Measurements from ENCODE around the gene MBD4.

The MBD4 gene

GRCh38 chr3:129463716-129464115 lies 24.0 kb upstream of the MBD4 start:
- no peak for DNase-seq (ENCODE audit: insufficient read length, low spot score)
- FAIRE-seq: no peak

DNA sequence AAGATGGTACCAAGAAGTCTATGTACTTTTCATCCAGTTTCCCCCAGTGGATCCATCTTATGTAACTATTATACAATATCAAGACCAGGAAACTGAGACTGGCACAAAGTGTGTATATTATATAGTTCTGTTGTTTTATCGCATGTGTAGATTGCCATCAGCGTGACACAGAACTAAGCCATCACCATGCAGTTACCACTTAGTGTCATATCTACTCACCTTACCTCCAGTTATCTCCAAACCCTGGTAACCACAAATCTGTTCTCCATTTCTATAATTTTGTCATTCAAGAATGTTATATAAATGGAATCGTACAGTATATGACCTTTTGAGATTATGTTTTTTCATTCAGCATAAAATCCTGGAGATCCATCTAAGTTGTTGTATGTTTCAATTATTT lies 23.3 kb upstream of the MBD4 start:
- FAIRE-seq: no peak
- DNase-seq (ENCODE audit: insufficient read length, low spot score): no peak

DNA sequence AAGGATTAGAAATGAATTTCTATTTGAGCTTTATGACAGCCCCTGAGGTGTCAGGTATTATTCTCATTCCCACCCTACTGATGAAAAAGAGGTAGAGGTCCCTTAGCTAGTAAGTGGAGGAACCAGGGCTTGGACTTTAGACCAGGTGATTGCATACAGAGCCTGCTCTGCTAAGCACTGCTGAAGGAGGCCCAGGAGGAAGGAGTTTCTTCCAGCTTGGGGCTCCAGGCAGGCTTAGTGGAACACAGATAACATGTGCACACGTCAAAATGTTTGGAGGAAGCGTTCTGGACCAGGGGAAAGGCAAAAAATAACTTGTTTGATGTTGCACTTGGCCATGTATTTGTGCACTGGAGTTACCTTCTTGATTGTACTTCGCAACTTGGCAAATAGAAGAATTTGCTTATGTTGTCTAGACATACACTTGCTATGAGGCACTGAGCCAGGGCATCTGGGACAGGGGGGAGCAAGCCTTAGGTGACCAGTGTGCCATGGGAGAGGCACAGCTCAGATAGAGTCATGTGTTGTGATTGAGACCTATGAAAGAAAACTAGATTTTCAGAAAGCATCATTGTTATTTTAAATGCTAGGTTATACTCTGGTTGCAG lies 22.7 kb upstream of the MBD4 start:
- DNase-seq (ENCODE audit: insufficient read length, low spot score) (no peak), FAIRE-seq (peak; percentile 28)

DNA sequence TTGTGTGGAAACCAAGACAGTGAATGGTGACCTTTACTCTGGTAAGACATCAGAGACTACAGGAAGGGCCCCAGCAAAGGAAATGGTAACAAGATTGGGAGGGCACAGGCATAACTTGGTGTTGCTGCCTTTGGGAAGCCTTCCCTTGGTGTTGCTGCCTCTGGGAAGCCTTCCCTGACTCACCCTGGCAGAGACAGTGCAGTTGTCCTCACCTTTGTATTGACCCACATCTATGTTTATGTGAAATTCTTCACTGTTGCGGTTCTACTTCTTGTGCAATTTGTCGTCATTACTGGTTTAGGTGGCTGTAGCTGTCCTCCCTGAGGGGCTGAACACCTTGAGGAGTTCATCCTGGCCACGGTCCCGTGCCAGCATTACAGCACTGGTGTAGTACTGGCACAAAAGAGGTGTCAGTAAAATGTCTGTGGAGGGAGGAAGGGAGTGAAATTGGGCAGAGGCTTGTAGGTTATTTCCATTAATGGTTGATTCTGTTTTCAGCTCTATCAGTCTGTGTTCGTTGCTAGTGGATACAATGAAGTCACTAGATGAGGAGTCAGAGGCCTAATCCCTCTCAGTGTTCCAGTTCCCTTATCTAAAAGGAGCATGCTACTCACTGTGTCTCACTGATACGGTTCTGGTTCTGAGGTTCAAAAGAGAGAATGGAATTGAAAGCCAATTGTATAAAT lies 21.9 kb upstream of the MBD4 start:
- FAIRE-seq (no peak), DNase-seq (ENCODE audit: insufficient read length, low spot score) (no peak)

GRCh38 chr3:129461022-129461421 lies 21.3 kb upstream of the MBD4 start:
- no peak for DNase-seq (ENCODE audit: insufficient read length, low spot score)
- FAIRE-seq: no peak

DNA sequence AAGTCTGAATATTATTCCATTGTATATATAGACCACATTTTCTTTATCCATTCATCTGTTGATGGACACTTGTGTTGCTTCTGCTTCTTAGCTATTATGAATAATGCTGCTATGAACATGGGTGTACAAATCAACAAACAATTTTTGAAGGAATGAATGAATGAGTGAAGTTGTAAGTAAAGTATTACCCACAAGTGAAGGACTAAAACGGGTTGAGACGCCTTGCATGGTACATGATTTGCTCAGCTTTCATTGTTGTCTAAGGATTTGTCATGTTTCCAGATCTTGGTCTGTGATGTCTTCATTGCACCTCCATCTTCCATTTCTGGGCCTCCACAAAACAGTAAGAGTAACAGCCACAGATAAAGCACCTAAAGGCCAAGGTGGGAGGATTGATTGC lies 20.8 kb upstream of the MBD4 start:
- no peak for FAIRE-seq

GRCh38 chr3:129460155-129460554 lies 20.4 kb upstream of the MBD4 start:
- no peak for DNase-seq (ENCODE audit: insufficient read length, low spot score)
- FAIRE-seq: no peak

More for the DNA sequence above, 20.8 kb upstream of the MBD4 start:
- no peak for DNase-seq (ENCODE audit: insufficient read length, low spot score)

GRCh38 chr3:129453732-129454131 lies 14.0 kb upstream of the MBD4 start:
- no peak for FAIRE-seq
- no peak for DNase-seq (ENCODE audit: insufficient read length, low spot score)

DNA sequence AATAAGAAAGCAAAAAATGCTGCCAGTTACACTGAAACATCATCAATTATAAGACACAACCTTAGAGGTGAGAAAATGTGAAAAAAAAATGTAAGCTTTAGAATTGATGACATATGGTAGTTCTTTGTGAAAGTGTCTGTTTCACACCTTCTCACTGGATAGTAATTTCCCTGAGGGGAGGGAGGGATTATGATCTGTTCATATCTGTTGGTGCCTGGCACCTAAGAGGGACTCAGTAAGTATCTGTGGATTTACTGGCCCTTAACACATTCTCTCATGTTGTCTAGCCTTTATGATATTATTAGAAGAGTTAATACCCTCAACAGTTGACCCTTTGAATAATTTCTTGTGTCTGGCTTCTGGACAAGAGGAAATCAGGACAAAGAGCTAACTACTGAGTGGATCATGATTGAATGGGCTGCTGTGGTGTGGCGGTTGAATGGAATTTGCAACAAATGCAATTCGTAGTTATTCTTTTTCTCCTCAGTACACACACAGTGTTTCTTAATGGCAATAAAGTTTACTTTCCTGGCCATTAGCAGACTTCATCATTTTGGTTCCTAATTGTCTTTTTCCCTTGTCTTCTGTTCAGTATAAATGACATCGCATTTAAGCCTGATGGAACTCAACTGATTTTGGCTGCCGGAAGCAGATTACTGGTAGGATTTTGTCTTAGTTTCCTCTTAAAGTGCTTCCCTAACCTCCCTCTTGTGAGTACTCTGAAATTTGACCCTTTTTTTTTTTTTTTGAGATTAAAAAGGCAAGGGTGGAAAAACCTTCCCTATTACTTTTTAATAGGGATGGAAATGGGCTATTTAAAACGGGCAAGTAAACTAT lies 9.7 kb upstream of the MBD4 start:
- FAIRE-seq: no peak
- DNase-seq (ENCODE audit: insufficient read length, low spot score): no peak

DNA sequence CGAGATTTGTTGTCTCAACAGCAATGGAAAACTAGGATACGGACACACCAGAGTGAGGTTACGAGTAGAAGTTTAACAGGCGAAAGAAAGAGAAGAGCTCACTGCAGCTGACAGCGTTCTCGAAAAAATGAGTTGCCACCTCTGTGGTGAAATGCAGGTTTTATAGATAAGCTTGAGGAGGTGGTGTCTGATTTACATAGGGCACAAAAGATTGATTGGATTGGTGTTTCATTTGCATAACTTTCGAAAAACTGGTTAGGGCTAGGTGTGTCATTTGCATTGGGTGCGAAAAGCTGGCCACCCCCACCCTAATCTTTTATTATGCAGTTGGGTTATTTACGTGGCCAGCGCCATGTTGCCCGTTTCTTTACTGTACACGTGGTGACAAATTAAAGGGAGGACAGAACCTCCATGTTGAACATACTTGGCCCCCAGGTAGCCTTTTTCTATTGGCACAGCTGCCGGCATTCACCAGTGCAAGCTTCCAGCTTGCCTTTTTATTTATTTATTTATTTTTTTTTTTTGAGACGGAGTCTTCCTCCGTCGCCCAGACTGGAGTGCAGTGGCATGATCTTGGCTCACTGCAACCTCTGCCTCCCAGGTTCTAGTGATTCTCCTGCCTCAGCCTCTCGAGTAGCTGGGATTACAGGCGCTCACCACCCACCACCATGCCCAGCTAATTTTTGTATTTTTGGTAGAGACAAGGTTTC lies 8.6 kb upstream of the MBD4 start:
- DNase-seq (ENCODE audit: insufficient read length, low spot score) (no peak), FAIRE-seq (no peak)

DNA sequence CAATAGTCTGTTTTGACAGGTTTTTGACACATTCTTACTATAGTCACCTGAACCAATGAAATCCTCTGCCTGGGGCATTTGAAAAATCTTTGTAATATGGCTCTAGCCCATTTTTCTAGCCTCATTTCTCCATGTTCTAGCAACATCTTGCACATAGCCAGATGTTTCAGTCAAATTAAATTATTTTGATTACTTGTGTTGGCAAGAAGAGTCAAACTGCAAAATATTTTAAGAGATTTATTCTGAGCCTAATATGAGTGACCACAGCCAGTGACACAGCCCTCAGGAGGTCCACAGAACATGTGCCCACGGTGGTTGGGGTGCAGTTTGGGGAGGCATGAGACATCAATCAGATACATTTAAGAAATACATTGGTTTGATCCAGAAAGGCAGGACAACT lies 7.2 kb upstream of the MBD4 start:
- DNase-seq (ENCODE audit: insufficient read length, low spot score) (no peak), FAIRE-seq (no peak)

DNA sequence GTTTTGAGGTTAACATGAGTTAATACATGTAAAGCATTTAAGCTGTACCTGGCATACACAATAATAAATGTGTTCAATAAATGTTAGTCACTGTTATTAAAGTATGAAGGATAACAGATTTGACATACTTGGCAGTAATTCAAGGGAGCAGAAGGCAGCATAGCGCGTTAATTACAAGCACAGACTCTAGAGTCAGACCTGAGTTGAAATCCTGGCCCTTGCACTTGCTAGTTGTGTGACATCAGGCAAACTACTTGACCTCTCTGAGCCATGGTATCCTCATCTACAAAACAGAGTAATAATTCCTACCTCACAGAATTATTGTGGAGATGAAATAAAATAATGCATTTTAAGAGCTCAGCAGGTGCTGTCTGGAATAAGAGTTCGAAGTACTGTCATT lies 5.7 kb upstream of the MBD4 start:
- DNase-seq (ENCODE audit: insufficient read length, low spot score): no peak
- FAIRE-seq: no peak

- DNase-seq (ENCODE audit: insufficient read length, low spot score) (no peak), FAIRE-seq (no peak)
Observed at GRCh38 chr3:129442947-129443346, 3.2 kb upstream of the MBD4 start.

DNA sequence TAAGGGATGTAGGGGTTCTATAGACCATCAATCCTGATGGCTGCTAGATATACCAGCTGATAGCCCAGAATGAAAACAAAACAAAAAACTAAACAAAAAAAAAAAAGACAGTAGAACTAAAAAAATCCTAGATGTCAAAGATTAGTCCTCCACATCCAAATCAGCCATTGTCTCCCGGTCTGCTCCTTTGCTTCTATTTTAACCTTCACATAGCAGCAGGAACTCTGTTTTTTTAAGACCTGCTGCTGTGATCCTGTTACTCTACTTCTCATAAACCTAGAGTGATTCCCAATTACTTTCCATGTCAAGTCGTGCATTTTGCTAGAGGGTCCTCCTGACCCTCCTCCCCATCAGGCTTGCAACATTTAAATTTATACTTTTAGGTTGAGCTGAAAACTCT lies 2.7 kb upstream of the MBD4 start:
- FAIRE-seq: no peak
- no peak for DNase-seq (ENCODE audit: insufficient read length, low spot score)

GRCh38 chr3:129441782-129442181 lies 2.0 kb upstream of the MBD4 start:
- no peak for FAIRE-seq
- no peak for DNase-seq (ENCODE audit: insufficient read length, low spot score)

GRCh38 chr3:129441215-129441614 lies 1.5 kb upstream of the MBD4 start:
- no peak for FAIRE-seq

GRCh38 chr3:129440618-129441190 lies 956 bp upstream of the MBD4 start:
- DNase-seq (ENCODE audit: insufficient read length, low spot score): no peak
- peak; percentile 39 for FAIRE-seq

More at GRCh38 chr3:129441215-129441614, 1.5 kb upstream of the MBD4 start:
- no peak for DNase-seq (ENCODE audit: insufficient read length, low spot score)

DNA sequence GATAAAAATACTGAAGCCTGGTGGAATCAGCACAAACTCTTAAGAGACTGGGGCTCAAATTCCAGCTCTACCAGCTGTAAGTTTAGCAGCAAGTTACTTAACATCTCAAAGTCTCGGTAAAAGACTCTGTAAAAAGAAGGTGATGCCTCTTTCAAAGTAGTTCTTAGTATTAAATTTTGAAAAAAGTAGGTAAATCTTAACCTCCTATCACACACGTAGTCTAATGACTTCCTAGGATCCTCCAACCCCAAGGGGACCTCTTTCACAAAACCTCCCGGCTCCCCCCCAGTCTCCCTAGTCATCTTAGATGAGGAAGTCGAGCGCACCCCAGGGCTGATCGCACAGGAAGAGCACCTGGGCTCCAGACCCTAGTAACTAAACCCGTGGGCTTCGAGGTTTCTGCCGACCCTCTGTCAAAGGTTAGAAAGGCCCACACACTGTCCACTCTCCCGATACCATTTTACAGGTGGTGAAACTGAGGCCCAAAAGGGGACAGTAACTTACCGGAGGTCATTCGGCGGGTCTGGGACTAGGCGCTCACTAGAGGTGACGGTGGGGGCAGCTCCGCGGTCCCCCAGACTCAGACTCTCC lies 427 bp downstream of the MBD4 start:
- DNase-seq (ENCODE audit: insufficient read length, low spot score) (no peak), FAIRE-seq (no peak)

- no peak for FAIRE-seq
- no peak for DNase-seq (ENCODE audit: insufficient read length, low spot score)
Observed at GRCh38 chr3:129435367-129435766, 4.4 kb downstream of the MBD4 start.

DNA sequence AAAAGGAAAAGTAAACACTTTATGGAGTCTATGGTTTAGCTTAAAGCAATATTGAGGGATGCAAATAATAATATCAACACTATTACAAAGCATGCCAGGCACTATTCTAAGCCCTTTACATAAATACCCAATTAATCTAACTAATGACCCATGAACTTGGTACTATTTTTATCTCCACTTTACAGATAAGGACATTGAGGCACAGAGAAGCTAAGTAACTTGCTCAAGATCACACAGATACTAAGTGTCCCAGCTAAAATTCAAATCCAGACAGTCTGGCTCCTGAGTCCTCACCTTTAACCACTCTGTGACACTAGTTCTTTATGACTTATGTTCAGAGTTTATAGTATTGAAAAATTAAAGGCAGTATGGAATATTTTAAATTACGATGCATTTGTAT lies 5.6 kb downstream of the MBD4 start:
- DNase-seq (ENCODE audit: insufficient read length, low spot score) (no peak), FAIRE-seq (no peak)

- no peak for DNase-seq (ENCODE audit: insufficient read length, low spot score)
- no peak for FAIRE-seq
Observed at GRCh38 chr3:129433565-129433964, 6.2 kb downstream of the MBD4 start.

All from GM19239 (cell line).